Measurements from ENCODE around the gene RNF212B. TPM values are rescaled to one million over a fixed set of nuclear protein-coding genes. Genes with fewer than 3 reads are reported as not detected.
"Not testable (repeated sequence)": the region's sequence is repeated elsewhere in the genome, so short reads cannot be mapped to it uniquely, and the experiment has no call there.

The RNF212B gene
- polyA plus RNA-seq, 1 experiment: not detected

GRCh38 chr14:23240661-23241060 is 2.9 kb downstream of the RNF212B start:
- DNase-seq (ENCODE audit: low read depth): no peak
- CTCF ChIA-PET: no interaction called here
- TF ChIP-seq CTCF (IDR thresholded peaks at IDR 0.05; ENCODE audit: insufficient read depth, low read depth, low read length): no peak
- peaks cover 1% of the 10 kb centered on the region; the same call in 1 of the 2 replicates for H3K27me3 ChIP-seq (ENCODE audit: control insufficient read depth, insufficient read depth, low read length)
- POLR2A ChIA-PET: no interaction called here
- H3K36me3 ChIP-seq (ENCODE audit: control insufficient read depth, insufficient read depth, low read length): no peaks in the 10 kb centered on the region
- no peak overlapping the region for H3K4me3 ChIP-seq (ENCODE audit: low read depth, low read length)

- H3K4me3 ChIP-seq (ENCODE audit: low read depth, low read length); CTCF ChIA-PET; DNase-seq (ENCODE audit: low read depth); H3K27me3 ChIP-seq (ENCODE audit: control insufficient read depth, insufficient read depth, low read length); POLR2A ChIA-PET; H3K36me3 ChIP-seq (ENCODE audit: control insufficient read depth, insufficient read depth, low read length): not testable (repeated sequence)
These were observed 3.5 kb downstream of the RNF212B start for GRCh38 chr14:23241061-23241715.

GRCh38 chr14:23242076-23242475 is 4.3 kb downstream of the RNF212B start:
- DNase-seq (ENCODE audit: low read depth): no peak
- peaks cover 1% of the 10 kb centered on the region; the same call in 1 of the 2 replicates for H3K27me3 ChIP-seq (ENCODE audit: control insufficient read depth, insufficient read depth, low read length)
- H3K4me3 ChIP-seq (ENCODE audit: low read depth, low read length): no peak overlapping the region
- CTCF ChIA-PET: interaction anchor here (0.7 kb wide), 1 partner anchor 11 kb away, joined by 3 read pairs; no protein-coding TSS in a partner anchor
- no peaks in the 10 kb centered on the region for H3K36me3 ChIP-seq (ENCODE audit: control insufficient read depth, insufficient read depth, low read length)
- TF ChIP-seq CTCF (IDR thresholded peaks at IDR 0.05; ENCODE audit: insufficient read depth, low read depth, low read length): no peak
- POLR2A ChIA-PET: no interaction called here

- TF ChIP-seq CTCF (IDR thresholded peaks at IDR 0.05; ENCODE audit: insufficient read depth, low read depth, low read length): no peak
- Histone ChIP-seq H3K4me3 (ENCODE audit: low read depth, low read length) (no peak overlapping the region), H3K36me3 (ENCODE audit: control insufficient read depth, insufficient read depth, low read length) (no peaks in the 10 kb centered on the region), H3K27me3 (ENCODE audit: control insufficient read depth, insufficient read depth, low read length) (peaks cover 1% of the 10 kb centered on the region; the same call in 1 of the 2 replicates)
- ChIA-PET POLR2A (no interaction called here), CTCF (interaction anchor here (0.7 kb wide), 1 partner anchor 12 kb away, joined by 3 read pairs; no protein-coding TSS in a partner anchor)
- DNase-seq (ENCODE audit: low read depth): no peak
These were observed 5.3 kb downstream of the RNF212B start for GRCh38 chr14:23243066-23243465.

GRCh38 chr14:23245282-23245681 is 7.5 kb downstream of the RNF212B start:
- no peak for DNase-seq (ENCODE audit: low read depth)
- Histone ChIP-seq H3K27me3 (ENCODE audit: control insufficient read depth, insufficient read depth, low read length) (no peaks in the 10 kb centered on the region; the same call in 1 of the 2 replicates), H3K4me3 (ENCODE audit: low read depth, low read length) (no peak overlapping the region), H3K36me3 (ENCODE audit: control insufficient read depth, insufficient read depth, low read length) (no peaks in the 10 kb centered on the region)
- no peak for TF ChIP-seq CTCF (IDR thresholded peaks at IDR 0.05; ENCODE audit: insufficient read depth, low read depth, low read length)
- ChIA-PET POLR2A (no interaction called here), CTCF (interaction anchor here (1.8 kb wide), 1 partner anchor 24 kb away, joined by 3 read pairs; no protein-coding TSS in a partner anchor)

GRCh38 chr14:23248601-23249000 is 10.9 kb downstream of the RNF212B start:
- H3K36me3 ChIP-seq (ENCODE audit: control insufficient read depth, insufficient read depth, low read length): no peaks in the 10 kb centered on the region
- TF ChIP-seq CTCF (IDR thresholded peaks at IDR 0.05; ENCODE audit: insufficient read depth, low read depth, low read length): no peak
- ChIA-PET POLR2A (no interaction called here), CTCF (interaction anchor here (0.8 to 1.6 kb wide), 3 partner anchors 9 to 128 kb away, joined by 3 to 7 read pairs (median 4); no protein-coding TSS in a partner anchor)
- no peak overlapping the region for H3K4me3 ChIP-seq (ENCODE audit: low read depth, low read length)
- peak; percentile 5 for DNase-seq (ENCODE audit: low read depth)
- peaks cover 4% of the 10 kb centered on the region for H3K27me3 ChIP-seq (ENCODE audit: control insufficient read depth, insufficient read depth, low read length)
